ENCODE results near the gene GOLGA1. TPM values are rescaled to one million over a fixed set of nuclear protein-coding genes. Genes with fewer than 3 reads are reported as not detected.

Gene GOLGA1, protein sequence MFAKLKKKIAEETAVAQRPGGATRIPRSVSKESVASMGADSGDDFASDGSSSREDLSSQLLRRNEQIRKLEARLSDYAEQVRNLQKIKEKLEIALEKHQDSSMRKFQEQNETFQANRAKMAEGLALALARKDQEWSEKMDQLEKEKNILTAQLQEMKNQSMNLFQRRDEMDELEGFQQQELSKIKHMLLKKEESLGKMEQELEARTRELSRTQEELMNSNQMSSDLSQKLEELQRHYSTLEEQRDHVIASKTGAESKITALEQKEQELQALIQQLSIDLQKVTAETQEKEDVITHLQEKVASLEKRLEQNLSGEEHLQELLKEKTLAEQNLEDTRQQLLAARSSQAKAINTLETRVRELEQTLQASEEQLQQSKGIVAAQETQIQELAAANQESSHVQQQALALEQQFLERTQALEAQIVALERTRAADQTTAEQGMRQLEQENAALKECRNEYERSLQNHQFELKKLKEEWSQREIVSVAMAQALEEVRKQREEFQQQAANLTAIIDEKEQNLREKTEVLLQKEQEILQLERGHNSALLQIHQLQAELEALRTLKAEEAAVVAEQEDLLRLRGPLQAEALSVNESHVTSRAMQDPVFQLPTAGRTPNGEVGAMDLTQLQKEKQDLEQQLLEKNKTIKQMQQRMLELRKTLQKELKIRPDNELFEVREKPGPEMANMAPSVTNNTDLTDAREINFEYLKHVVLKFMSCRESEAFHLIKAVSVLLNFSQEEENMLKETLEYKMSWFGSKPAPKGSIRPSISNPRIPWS
- total RNA-seq, result 36.8 TPM

DNA sequence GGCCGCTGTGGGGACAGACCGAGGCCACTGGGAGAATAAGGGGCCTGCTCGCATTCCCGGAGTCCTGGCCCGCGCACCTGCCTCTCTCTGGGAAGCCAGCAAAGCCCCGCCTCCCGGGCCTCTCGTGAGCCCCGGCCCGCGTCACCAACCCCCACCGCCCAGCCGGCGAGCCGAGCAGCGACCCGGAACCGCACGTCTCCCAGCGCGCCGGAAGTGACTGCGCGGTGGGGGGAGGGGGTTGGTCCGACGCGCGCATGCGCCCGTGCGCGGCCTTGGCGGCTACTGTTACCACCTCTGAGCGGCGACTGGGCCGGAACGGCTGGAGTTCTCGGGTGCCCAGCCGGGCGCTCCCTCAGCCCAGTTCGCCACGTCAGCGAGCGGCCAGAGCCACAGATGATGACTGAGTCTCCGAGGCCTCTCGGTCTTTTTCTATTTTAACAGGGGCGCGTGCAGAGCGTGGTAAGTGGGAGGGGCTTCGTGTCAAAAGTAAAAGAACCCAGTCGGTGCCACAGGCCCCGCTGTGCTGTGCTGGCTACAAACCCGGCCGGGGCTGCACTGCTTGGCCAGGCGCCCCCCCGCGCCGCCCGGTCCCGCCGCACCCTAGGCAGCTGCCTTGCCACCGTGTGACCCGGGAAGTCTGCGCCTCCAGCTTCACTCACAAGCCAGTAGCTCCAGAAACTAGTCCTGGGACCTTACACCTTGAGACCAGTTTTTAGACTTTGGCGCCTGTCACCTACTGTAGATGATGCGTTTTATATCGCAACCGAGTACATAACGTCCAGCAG, at the start of gene GOLGA1:
GOLGA1 (minus strand) TSS at position 190 of the 785 bp plus-strand sequence. CDS start 2,372 bp downstream, outside the sequence.
- DNase-seq (ENCODE audit: low spot score in 2 of 2), result peak; percentile 80 to 98
- Histone ChIP-seq H3K27me3 (no peaks in the 10 kb centered on the region), H3K4me1 (peaks cover 6 to 8% of the 10 kb centered on the region in 2 donors), H3K9me3 (no peaks in the 10 kb centered on the region), H3K36me3 (peaks cover 12 to 18% of the 10 kb centered on the region in 2 donors), H3K4me3 (peak within 1 kb of the TSS; percentile 68 to 91), H3K27ac (peak within 1 kb of the TSS; percentile 92 to 94)
- intact Hi-C loops (cut with DNase I), result loop anchor here (1.0 to 10.0 kb wide), 9 partner anchors 72 to 1386 kb away; partner anchors contain the start of genes GAPVD1, HSPA5, MVB12B and NR6A1
- TF ChIP-seq, protein P1, sequence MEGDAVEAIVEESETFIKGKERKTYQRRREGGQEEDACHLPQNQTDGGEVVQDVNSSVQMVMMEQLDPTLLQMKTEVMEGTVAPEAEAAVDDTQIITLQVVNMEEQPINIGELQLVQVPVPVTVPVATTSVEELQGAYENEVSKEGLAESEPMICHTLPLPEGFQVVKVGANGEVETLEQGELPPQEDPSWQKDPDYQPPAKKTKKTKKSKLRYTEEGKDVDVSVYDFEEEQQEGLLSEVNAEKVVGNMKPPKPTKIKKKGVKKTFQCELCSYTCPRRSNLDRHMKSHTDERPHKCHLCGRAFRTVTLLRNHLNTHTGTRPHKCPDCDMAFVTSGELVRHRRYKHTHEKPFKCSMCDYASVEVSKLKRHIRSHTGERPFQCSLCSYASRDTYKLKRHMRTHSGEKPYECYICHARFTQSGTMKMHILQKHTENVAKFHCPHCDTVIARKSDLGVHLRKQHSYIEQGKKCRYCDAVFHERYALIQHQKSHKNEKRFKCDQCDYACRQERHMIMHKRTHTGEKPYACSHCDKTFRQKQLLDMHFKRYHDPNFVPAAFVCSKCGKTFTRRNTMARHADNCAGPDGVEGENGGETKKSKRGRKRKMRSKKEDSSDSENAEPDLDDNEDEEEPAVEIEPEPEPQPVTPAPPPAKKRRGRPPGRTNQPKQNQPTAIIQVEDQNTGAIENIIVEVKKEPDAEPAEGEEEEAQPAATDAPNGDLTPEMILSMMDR (IDR thresholded peaks at IDR 0.05), result no peak

GRCh38 chr9:124983698-124984097, 42.8 kb upstream of the GOLGA1 start:
- TF ChIP-seq, protein P1 (IDR thresholded peaks at IDR 0.05), result no peak
- Histone ChIP-seq H3K27ac (no peak overlapping the region), H3K4me1 (no peaks in the 10 kb centered on the region), H3K4me3 (no peak overlapping the region), H3K9me3 (no peaks in the 10 kb centered on the region), H3K27me3 (no peaks in the 10 kb centered on the region), H3K36me3 (peaks cover 0 to 25% of the 10 kb centered on the region in 2 donors)
- intact Hi-C loops (cut with DNase I), result no loop called here
- DNase-seq (ENCODE audit: low spot score in 2 of 2), result no peak

DNA sequence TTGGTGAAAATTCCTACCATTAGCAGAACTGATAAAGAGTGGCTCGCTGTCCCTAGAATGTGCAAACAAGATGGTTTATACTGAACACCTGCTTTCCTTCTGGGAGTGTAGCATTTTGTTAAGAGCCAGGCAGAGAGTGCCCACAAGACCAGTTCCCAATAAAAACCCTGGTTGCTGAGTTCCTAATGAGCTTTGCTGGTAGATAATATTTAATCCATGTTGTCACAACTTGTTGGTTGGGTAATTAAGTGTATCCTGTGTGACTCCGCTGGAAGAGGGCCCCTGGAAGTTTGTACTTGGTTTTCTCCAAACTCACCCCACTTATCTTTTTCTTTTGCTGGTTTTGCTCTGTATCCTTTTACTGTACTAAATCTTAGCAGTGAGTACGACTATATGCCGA, 39.5 kb upstream of the GOLGA1 start:
- Histone ChIP-seq H3K9me3 (no peaks in the 10 kb centered on the region), H3K27me3 (no peaks in the 10 kb centered on the region), H3K36me3 (peaks cover 0 to 21% of the 10 kb centered on the region in 2 donors), H3K27ac (no peak overlapping the region), H3K4me1 (no peaks in the 10 kb centered on the region), H3K4me3 (no peak overlapping the region)
- intact Hi-C loops (cut with DNase I), result no loop called here
- TF ChIP-seq, protein P1 (IDR thresholded peaks at IDR 0.05), result no peak
- no peak for DNase-seq (ENCODE audit: low spot score in 2 of 2)

DNA sequence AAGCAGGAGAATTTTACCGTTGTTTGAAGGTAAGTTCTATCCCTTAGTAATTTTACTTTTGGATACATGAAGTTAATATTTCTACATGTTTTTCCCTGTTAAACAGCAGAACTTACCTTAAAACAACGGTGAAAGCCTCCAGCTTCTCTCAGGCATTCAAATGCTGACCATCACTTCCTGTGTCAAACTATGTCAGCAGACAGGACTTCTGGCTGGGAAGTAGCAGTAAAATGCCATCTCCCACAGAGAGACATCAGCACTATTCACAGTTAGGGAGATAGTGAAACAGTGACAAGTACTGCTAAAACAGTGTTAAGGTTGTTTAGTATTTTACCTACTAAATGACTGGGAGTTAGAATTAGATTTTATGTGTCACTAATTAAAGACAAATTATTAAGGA, 34.2 kb upstream of the GOLGA1 start:
- H3K4me1 ChIP-seq, result no peaks in the 10 kb centered on the region
- no peak for DNase-seq (ENCODE audit: low spot score in 2 of 2)
- no peak overlapping the region for H3K27ac ChIP-seq
- intact Hi-C loops (cut with DNase I), result no loop called here
- no peaks in the 10 kb centered on the region for H3K27me3 ChIP-seq
- H3K9me3 ChIP-seq, result no peaks in the 10 kb centered on the region
- peaks cover 0 to 15% of the 10 kb centered on the region in 2 donors for H3K36me3 ChIP-seq
- no peak overlapping the region for H3K4me3 ChIP-seq
- TF ChIP-seq, protein P1 (IDR thresholded peaks at IDR 0.05), result no peak

GRCh38 chr9:124973807-124974206, 32.9 kb upstream of the GOLGA1 start:
- intact Hi-C loops (cut with DNase I), result no loop called here
- Histone ChIP-seq H3K27me3 (no peaks in the 10 kb centered on the region), H3K36me3 (peaks cover 0 to 16% of the 10 kb centered on the region in 2 donors), H3K4me1 (no peaks in the 10 kb centered on the region), H3K4me3 (no peak overlapping the region), H3K9me3 (no peaks in the 10 kb centered on the region), H3K27ac (no peak overlapping the region)
- TF ChIP-seq, protein P1 (IDR thresholded peaks at IDR 0.05), result no peak
- no peak for DNase-seq (ENCODE audit: low spot score in 2 of 2)
